A549 (cell line): Measurements from ENCODE around the gene NRG3. TPM values are rescaled to one million over a fixed set of nuclear protein-coding genes. Genes with fewer than 3 reads are reported as not detected.
A peak's percentile ranks its signal among the peaks of the same experiment; 100 is the strongest.

Experiments used
- ATAC-seq, 2 experiments: fragments of 200-7000 bp in 1 of 2; fragments of >200 bp in 1 of 2; cut with Nextera tagmentation in 1 of 2; cut with Tn5 transposase in 1 of 2; 3 replicates each; pipeline versions ENCODE4 v1.8.0 to v1.9.1; 2018 to 2020; ENCODE audit warnings: mild to moderate bottlenecking in 1 of 2, moderate library complexity in 1 of 2
- CTCF ChIA-PET: fragments of 300-600 bp; sonication (Branson Sonifier 250); formaldehyde crosslinking; extraction: SDS; loops from one replicate; lab custom pipeline; 2021; ENCODE audit warnings: antibody characterized with exemption, inconsistent platforms; lab: Yijun Ruan, JAX
- POLR2A ChIA-PET: fragments of 350-600 bp; formaldehyde crosslinking; extraction: SDS; loops from one replicate; lab custom pipeline; 2021; ENCODE audit warnings: antibody characterized with exemption, inconsistent platforms; lab: Yijun Ruan, JAX
- DNase-seq, 2 experiments: peaks; one replicate each; pipeline versions ENCODE4 v3.0.0 to v3.0.0-alpha.2; 2011 to 2016; ENCODE audit warnings: low read depth in 1 of 2, low spot score in 1 of 2
- FAIRE-seq: peaks from 2 replicates; lab custom pipeline; 2011; peaks lifted over from hg19 to GRCh38; lab: Jason Lieb, UNC
- H3K27ac ChIP-seq, 2 experiments: fragments of >200 bp; sonication (Bioruptor Twin); formaldehyde crosslinking; 3 replicates each; pipeline ENCODE4 v1.5.1; 2016 to 2017
- H3K4me1 ChIP-seq: fragments of >200 bp; sonication (Bioruptor Twin); formaldehyde crosslinking; 3 replicates; pipeline ENCODE4 v1.6.1; 2016
- H3K4me2 ChIP-seq: fragments of >200 bp; sonication (Bioruptor Twin); formaldehyde crosslinking; 3 replicates; pipeline ENCODE4 v1.6.1; 2016
- H3K4me3 ChIP-seq: fragments of >200 bp; sonication (Bioruptor Twin); formaldehyde crosslinking; 3 replicates; pipeline ENCODE4 v1.5.1; 2016
- H3K9me3 ChIP-seq: fragments of >200 bp; sonication (Bioruptor Twin); formaldehyde crosslinking; 3 replicates; pipeline ENCODE4 v1.6.1; 2016
- ATOH8 ChIP-seq: fragments of 250-450 bp; sonication (Bioruptor Pico); IDR thresholded peaks from 2 replicates; pipeline ENCODE4 v1.5.0; 2020; ENCODE audit warnings: low read depth, mild to moderate bottlenecking, moderate library complexity
- CBX8 ChIP-seq: fragments of 200-600 bp; sonication (generic); IDR thresholded peaks from 2 replicates; pipeline ENCODE4 v1.6.1; 2016
- CHD2 ChIP-seq: fragments of 150-350 bp; IDR thresholded peaks from 2 replicates; pipeline ENCODE4 v1.6.1; 2014; ENCODE audit warnings: low read length; ENCODE audit not compliant: partially characterized antibody
- CHD4 ChIP-seq: fragments of 200-600 bp; sonication (generic); IDR thresholded peaks from 2 replicates; pipeline ENCODE4 v1.6.1; 2016; ENCODE audit warnings: antibody characterized with exemption, mild to moderate bottlenecking, borderline replicate concordance
- CTCF ChIP-seq: fragments of >200 bp; sonication (Bioruptor Twin); formaldehyde crosslinking; IDR thresholded peaks from 3 replicates; pipeline ENCODE4 v1.5.1; 2016
- ESRRA ChIP-seq: fragments of 150-350 bp; IDR thresholded peaks from 2 replicates; pipeline ENCODE4 v1.6.1; 2014; ENCODE audit warnings: mild to moderate bottlenecking, low read length, borderline replicate concordance
- FOXS1 ChIP-seq: fragments of 250-450 bp; sonication (Bioruptor Pico); IDR thresholded peaks from 2 replicates; pipeline ENCODE4 v1.5.0; 2020; ENCODE audit warnings: mild to moderate bottlenecking, moderate library complexity
- HDAC2 ChIP-seq: fragments of 200-600 bp; sonication (generic); IDR thresholded peaks from 2 replicates; pipeline ENCODE4 v1.6.1; 2016
- HES2 ChIP-seq: fragments of >200 bp; sonication (Bioruptor Twin); formaldehyde crosslinking; IDR thresholded peaks from 2 replicates; pipeline ENCODE4 v1.6.1; 2016
- HEYL ChIP-seq: fragments of 250-450 bp; sonication (Bioruptor Pico); IDR thresholded peaks from 2 replicates; pipeline ENCODE4 v1.8.0; 2021; ENCODE audit warnings: mild to moderate bottlenecking, moderate library complexity
- HMGXB4 ChIP-seq: fragments of 250-450 bp; sonication (Bioruptor Pico); IDR thresholded peaks from 2 replicates; pipeline ENCODE4 v1.5.0; 2021; ENCODE audit warnings: mild to moderate bottlenecking, moderate library complexity, borderline replicate concordance
- HOXA7 ChIP-seq: fragments of 250-450 bp; sonication (Bioruptor Pico); IDR thresholded peaks from 2 replicates; pipeline ENCODE4 v1.5.0; 2020; ENCODE audit warnings: mild to moderate bottlenecking, moderate library complexity
- HOXB5 ChIP-seq: fragments of 250-450 bp; sonication (Bioruptor Pico); IDR thresholded peaks from 2 replicates; pipeline ENCODE4 v1.5.0; 2020; ENCODE audit warnings: mild to moderate bottlenecking, moderate library complexity
- JUN ChIP-seq, 2 experiments: fragments of >200 bp; sonication (Bioruptor Twin); formaldehyde crosslinking; IDR thresholded peaks; 2 replicates in 1 of 2; 3 replicates in 1 of 2; pipeline ENCODE4 v1.6.1; 2016 to 2017
- KDM1A ChIP-seq: fragments of 200-600 bp; sonication (generic); IDR thresholded peaks from 2 replicates; pipeline ENCODE4 v1.6.1; 2016; ENCODE audit warnings: low read depth, mild to moderate bottlenecking
- MYC ChIP-seq: IDR thresholded peaks from 2 replicates; pipeline ENCODE4 v1.6.1; 2012; ENCODE audit warnings: mild to moderate bottlenecking, inconsistent platforms, low read length, improper control_type of control experiment, borderline replicate concordance
- NFE2L2 ChIP-seq: fragments of 150-350 bp; conservative IDR thresholded peaks from 2 replicates; pipeline ENCODE4 v1.6.1; 2014; ENCODE audit warnings: low read length
- NPAS2 ChIP-seq: fragments of 250-450 bp; sonication (Bioruptor Pico); IDR thresholded peaks from 2 replicates; pipeline ENCODE4 v1.8.0; 2022; ENCODE audit warnings: mild to moderate bottlenecking, moderate library complexity, borderline replicate concordance
- PHF8 ChIP-seq: fragments of 200-600 bp; sonication (generic); IDR thresholded peaks from 2 replicates; pipeline ENCODE4 v1.6.1; 2016; ENCODE audit warnings: low read depth, mild to moderate bottlenecking, antibody characterized with exemption, moderate library complexity, borderline replicate concordance
- POLR2A ChIP-seq: IDR thresholded peaks from 2 replicates; pipeline ENCODE4 v1.6.1; 2012; ENCODE audit warnings: mild to moderate bottlenecking, low read length
- RAD21 ChIP-seq, 2 experiments: fragments of >200 bp in 1 of 2; sonication (Bioruptor Twin) in 1 of 2; formaldehyde crosslinking in 1 of 2; IDR thresholded peaks in 1 of 2; conservative IDR thresholded peaks in 1 of 2; 2 replicates in 1 of 2; 3 replicates in 1 of 2; pipeline ENCODE4 v1.6.1; 2012 to 2018; ENCODE audit warnings: inconsistent platforms in 1 of 2
- RCOR1 ChIP-seq: fragments of 150-350 bp; IDR thresholded peaks from 2 replicates; pipeline ENCODE4 v1.6.1; 2014; ENCODE audit warnings: antibody characterized with exemption, low read length, low read depth
- REST ChIP-seq: fragments of 200-600 bp; sonication (generic); IDR thresholded peaks from 2 replicates; pipeline ENCODE4 v1.6.1; 2016; ENCODE audit warnings: antibody characterized with exemption, mild to moderate bottlenecking, moderate library complexity
- SMC3 ChIP-seq: fragments of >200 bp; sonication (Bioruptor Twin); formaldehyde crosslinking; IDR thresholded peaks from 3 replicates; pipeline ENCODE4 v1.6.1; 2018; ENCODE audit warnings: inconsistent platforms
- TP53 ChIP-seq: fragments of 250-450 bp; sonication (Bioruptor Pico); IDR thresholded peaks from 2 replicates; pipeline ENCODE4 v1.5.0; 2021; ENCODE audit warnings: mild to moderate bottlenecking, moderate library complexity
- ZC3H11A ChIP-seq: fragments of 450-650 bp; IDR thresholded peaks from 2 replicates; pipeline ENCODE4 v1.6.1; 2014; ENCODE audit warnings: antibody characterized with exemption, mild to moderate bottlenecking
- WGBS: methylation state at CpG from one replicate; pipeline ENCODE4 v1.1.6; 2017; ENCODE audit errors: missing lambda C conversion rate; 5-methylcytosine and 5-hydroxymethylcytosine counted together
- polyA plus RNA-seq, 4 experiments: library from polyadenylated mRNA; depleted of rRNA in 3 of 4; stranded (reverse); fragments of >200 nt; fragmentation: RNase III in 1 of 4; extraction: RNeasy Plus Mini Kit Qiagen cat#74134 plus additional on column Dnase treatment in 1 of 4; gene quantifications; 2 replicates in 3 of 4; 3 replicates in 1 of 4; pipeline ENCODE4 v1.2.3, GENCODE V29; 2011 to 2017

The NRG3 gene
- polyA plus RNA-seq, 2 of the 4 experiments (the other 2 are of a cell fraction): not detected

- TF ChIP-seq ZC3H11A: no peak
- TF ChIP-seq RAD21 (conservative IDR thresholded peaks at IDR 0.05 in 1 of 2, IDR thresholded peaks at IDR 0.05 in 1 of 2): 0 out of 5 replicates have a peak, but pooled peaks of 1 of the 2 experiments have one; percentile 29
- TF ChIP-seq, all 56 proteins: peak for 1
- ChIA-PET POLR2A (no interaction called here), CTCF (no interaction called here)
- Histone ChIP-seq H3K9me3 (no peaks in the 10 kb centered on the region), H3K27ac (no peak overlapping the region), H3K4me1 (no peaks in the 10 kb centered on the region), H3K4me2 (no peak overlapping the region), H3K4me3 (no peak overlapping the region)
- ATAC-seq (peak in 1 of 2 experiments; percentile 47; a peak in 2 of 6 replicates), DNase-seq (peak in 1 of 2 experiments; percentile 9), FAIRE-seq (no peak)
- 5% methylated on average over 3 of the region's 3 CpGs for WGBS
Measured at GRCh38 chr10:81920213-81920829, 45.3 kb downstream of the NRG3 start.

- H3K4me3 ChIP-seq: no peak overlapping the region
- WGBS: 70% methylated on average over 1 of the region's 1 CpG
- no peaks in the 10 kb centered on the region for H3K4me1 ChIP-seq
- no peak for FAIRE-seq
- CTCF ChIA-PET: no interaction called here
- ATAC-seq: no peak
- H3K27ac ChIP-seq: no peak overlapping the region
- no peak for DNase-seq
- H3K4me2 ChIP-seq: no peak overlapping the region
- no peaks in the 10 kb centered on the region for H3K9me3 ChIP-seq
- TF ChIP-seq ATOH8 (no peak), HEYL (CRISPR knock-in tag) (no peak), CHD4 (no peak), REST (no peak), JUN (IDR thresholded peaks at IDR 0.05) (no peak), FOXS1 (no peak), NFE2L2 (no peak), PHF8 (no peak), NPAS2 (CRISPR knock-in tag) (no peak), SMC3 (no peak), CHD2 (no peak)
- TF ChIP-seq, all 56 proteins: peak for 0
- POLR2A ChIA-PET: no interaction called here
Measured at GRCh38 chr10:81928119-81928518, 53.1 kb downstream of the NRG3 start.

GRCh38 chr10:81943583-81943982 lies 68.6 kb downstream of the NRG3 start:
- TF ChIP-seq RCOR1 (no peak), ZC3H11A (no peak), MYC (no peak), CBX8 (no peak), HMGXB4 (CRISPR knock-in tag) (no peak), KDM1A (no peak), POLR2A (no peak), HES2 (no peak), NPAS2 (CRISPR knock-in tag) (no peak), HOXB5 (CRISPR knock-in tag) (no peak), CTCF (no peak), RAD21 (conservative IDR thresholded peaks at IDR 0.05 in 1 of 2, IDR thresholded peaks at IDR 0.05 in 1 of 2) (no peak), HOXA7 (CRISPR knock-in tag) (no peak), ESRRA (no peak), TP53 (CRISPR knock-in tag) (no peak), HDAC2 (no peak), CHD4 (no peak)
- Histone ChIP-seq H3K9me3 (no peaks in the 10 kb centered on the region; the same call in 2 of the 3 replicates), H3K4me3 (no peak overlapping the region), H3K4me2 (no peak overlapping the region), H3K27ac (no peak overlapping the region), H3K4me1 (no peaks in the 10 kb centered on the region)
- FAIRE-seq (no peak), ATAC-seq (no peak), DNase-seq (no peak)
- WGBS: 0% methylated on average over 2 of the region's 2 CpGs
- ChIA-PET CTCF (no interaction called here), POLR2A (no interaction called here)
